Measurements from ENCODE around the gene CEP192.

DNA sequence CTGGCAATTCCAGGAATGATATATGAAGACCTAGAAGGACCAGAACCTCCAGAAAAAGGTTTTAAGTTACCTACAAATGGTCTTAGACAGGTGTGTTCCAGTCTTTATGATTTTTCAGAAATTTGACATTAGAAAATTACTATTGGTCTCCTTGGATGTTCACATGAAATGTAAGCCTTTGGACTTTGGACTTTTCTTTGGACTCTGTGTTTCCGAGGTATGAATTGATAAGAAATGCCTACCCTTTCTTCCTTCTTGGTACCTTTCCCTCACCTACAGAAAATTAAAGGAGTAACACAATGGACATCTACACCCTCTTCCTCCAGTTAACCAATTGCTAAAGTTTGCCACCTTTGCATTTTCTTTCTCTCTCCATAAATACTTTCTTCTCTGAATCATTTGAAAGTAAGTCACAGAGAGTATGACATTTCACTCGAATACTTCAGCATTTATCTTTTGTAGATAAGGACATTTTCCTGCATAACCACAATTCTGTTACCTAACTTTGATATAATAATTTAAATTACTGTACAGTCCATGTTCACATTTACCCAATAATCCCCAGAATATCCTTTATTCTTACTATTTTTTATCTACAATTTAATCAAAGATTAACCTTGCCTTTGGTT, 26.2 kb downstream of the CEP192 start:
- TF ChIP-seq, protein P1, sequence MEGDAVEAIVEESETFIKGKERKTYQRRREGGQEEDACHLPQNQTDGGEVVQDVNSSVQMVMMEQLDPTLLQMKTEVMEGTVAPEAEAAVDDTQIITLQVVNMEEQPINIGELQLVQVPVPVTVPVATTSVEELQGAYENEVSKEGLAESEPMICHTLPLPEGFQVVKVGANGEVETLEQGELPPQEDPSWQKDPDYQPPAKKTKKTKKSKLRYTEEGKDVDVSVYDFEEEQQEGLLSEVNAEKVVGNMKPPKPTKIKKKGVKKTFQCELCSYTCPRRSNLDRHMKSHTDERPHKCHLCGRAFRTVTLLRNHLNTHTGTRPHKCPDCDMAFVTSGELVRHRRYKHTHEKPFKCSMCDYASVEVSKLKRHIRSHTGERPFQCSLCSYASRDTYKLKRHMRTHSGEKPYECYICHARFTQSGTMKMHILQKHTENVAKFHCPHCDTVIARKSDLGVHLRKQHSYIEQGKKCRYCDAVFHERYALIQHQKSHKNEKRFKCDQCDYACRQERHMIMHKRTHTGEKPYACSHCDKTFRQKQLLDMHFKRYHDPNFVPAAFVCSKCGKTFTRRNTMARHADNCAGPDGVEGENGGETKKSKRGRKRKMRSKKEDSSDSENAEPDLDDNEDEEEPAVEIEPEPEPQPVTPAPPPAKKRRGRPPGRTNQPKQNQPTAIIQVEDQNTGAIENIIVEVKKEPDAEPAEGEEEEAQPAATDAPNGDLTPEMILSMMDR (IDR thresholded peaks at IDR 0.05 in 8 of 11, conservative IDR thresholded peaks at IDR 0.05 in 3 of 11) = no peak
- TF ChIP-seq POLR2AphosphoS5 (IDR thresholded peaks at IDR 0.05) (no peak), POLR2A (IDR thresholded peaks at IDR 0.05) (no peak)

Data from spleen (tissue), 7 donors.